CD14-positive monocyte (primary cell): Measurements from ENCODE around the gene KRTAP9-4. TPM values are rescaled to one million over a fixed set of nuclear protein-coding genes. Genes with fewer than 3 reads are reported as not detected.
"Not testable (repeated sequence)": the region's sequence is repeated elsewhere in the genome, so short reads cannot be mapped to it uniquely, and the experiment has no call there.

Experiments
- DNase-seq, 3 donors: peaks; one replicate each; pipeline ENCODE4 v3.0.0-alpha.2; 2011 to 2022
- H2AFZ ChIP-seq: 2 replicates; pipeline ENCODE4 v1.6.0; 2012; ENCODE audit warnings: mild to moderate bottlenecking, low read depth, low read length, inconsistent platforms; ENCODE audit not compliant: insufficient read depth, poor library complexity, severe bottlenecking
- H3K27ac ChIP-seq, 2 donors: 1 replicate in 1 of 2; 2 replicates in 1 of 2; pipeline ENCODE4 v1.5.1; 2012 to 2013; ENCODE audit warnings: low read length in 2 of 2, control low read depth in 1 of 2, inconsistent platforms in 1 of 2, low read depth in 1 of 2, mild to moderate bottlenecking in 1 of 2
- H3K27me3 ChIP-seq, 2 donors: one replicate each; pipeline versions ENCODE4 v1.6.0 to v1.6.1; 2011 to 2013; ENCODE audit warnings: low read length in 2 of 2; ENCODE audit not compliant: control insufficient read depth in 2 of 2, insufficient read depth in 2 of 2
- H3K36me3 ChIP-seq, 2 donors: replicated peaks in 1 of 2; 1 replicate in 1 of 2; 2 replicates in 1 of 2; pipeline versions ENCODE4 v1.5.1 to v1.6.1; 2012 to 2013; ENCODE audit warnings: low read length in 2 of 2, control low read depth in 1 of 2, inconsistent platforms in 1 of 2, mild to moderate bottlenecking in 1 of 2; ENCODE audit not compliant: insufficient read depth in 2 of 2, control insufficient read depth in 1 of 2
- H3K4me1 ChIP-seq, 2 donors: 1 replicate in 1 of 2; 2 replicates in 1 of 2; pipeline versions ENCODE4 v1.5.1 to v1.6.1; 2012 to 2013; ENCODE audit warnings: low read length in 2 of 2, control low read depth in 1 of 2, inconsistent platforms in 1 of 2, mild to moderate bottlenecking in 1 of 2, moderate library complexity in 1 of 2; ENCODE audit not compliant: insufficient read depth in 2 of 2, control insufficient read depth in 1 of 2
- H3K4me2 ChIP-seq: replicated peaks from 2 replicates; pipeline ENCODE3; 2012; ENCODE audit warnings: low read length, moderate library complexity, mild to moderate bottlenecking; ENCODE audit not compliant: poor library complexity, severe bottlenecking; ENCODE audit errors: extremely low read depth
- H3K4me3 ChIP-seq, 3 experiments: fragments of 200-600 bp in 1 of 3; sonication (generic) in 1 of 3; replicated peaks in 1 of 3; 1 replicate in 2 of 3; 2 replicates in 1 of 3; pipeline ENCODE4 v1.5.1; 2011 to 2013; ENCODE audit warnings: low read length in 3 of 3, mild to moderate bottlenecking in 3 of 3, control low read depth in 2 of 3, low read depth in 2 of 3, inconsistent platforms in 1 of 3, moderate library complexity in 1 of 3
- H3K79me2 ChIP-seq: 2 replicates; pipeline ENCODE4 v1.6.0; 2012; ENCODE audit warnings: mild to moderate bottlenecking, control low read depth, inconsistent platforms, low read length, moderate library complexity; ENCODE audit not compliant: insufficient read depth
- H3K9ac ChIP-seq: 2 replicates; pipeline ENCODE4 v1.6.0; 2017; ENCODE audit warnings: low read length, mild to moderate bottlenecking; ENCODE audit not compliant: insufficient read depth, poor library complexity, severe bottlenecking
- H3K9me3 ChIP-seq, 2 donors: replicated peaks in 1 of 2; 1 replicate in 1 of 2; 2 replicates in 1 of 2; pipeline versions ENCODE4 v1.5.1 to v1.6.1; 2012 to 2013; ENCODE audit warnings: low read length in 2 of 2, control low read depth in 1 of 2; ENCODE audit not compliant: control insufficient read depth in 1 of 2, insufficient read depth in 1 of 2
- H4K20me1 ChIP-seq: 2 replicates; pipeline ENCODE4 v1.6.0; 2012; ENCODE audit warnings: mild to moderate bottlenecking, low read length, control low read depth, moderate library complexity; ENCODE audit not compliant: insufficient read depth
- H3K27ac Mint-ChIP-seq, 7 donors: one replicate each; pipeline ENCODE4 v1.8.0; 2020; ENCODE audit warnings: mild to moderate bottlenecking in 7 of 7, mixed read lengths in 7 of 7, moderate library complexity in 6 of 7, inconsistent platforms in 2 of 7
- H3K27me3 Mint-ChIP-seq, 3 donors: one replicate each; pipeline ENCODE4 v1.8.0; 2021 to 2022; ENCODE audit warnings: low read depth in 3 of 3, mild to moderate bottlenecking in 3 of 3, mixed read lengths in 3 of 3, moderate library complexity in 3 of 3, inconsistent platforms in 1 of 3
- H3K36me3 Mint-ChIP-seq, 2 donors: one replicate each; pipeline ENCODE4 v1.8.0; 2020; ENCODE audit warnings: mixed read lengths in 2 of 2, inconsistent platforms in 1 of 2, mild to moderate bottlenecking in 1 of 2
- H3K4me1 Mint-ChIP-seq: one replicate; pipeline ENCODE4 v1.8.0; 2020; ENCODE audit warnings: mild to moderate bottlenecking, mixed read lengths
- H3K4me3 Mint-ChIP-seq, 2 donors: one replicate each; pipeline ENCODE4 v1.8.0; 2020; ENCODE audit warnings: mild to moderate bottlenecking in 2 of 2, mixed read lengths in 2 of 2, moderate library complexity in 1 of 2
- H3K9me3 Mint-ChIP-seq, 7 donors: one replicate each; pipeline ENCODE4 v1.8.0; 2020 to 2022; ENCODE audit warnings: mixed read lengths in 7 of 7, mild to moderate bottlenecking in 6 of 7, moderate library complexity in 6 of 7, inconsistent platforms in 2 of 7
- CTCF ChIP-seq: fragments of 200-600 bp; IDR thresholded peaks from one replicate; pipeline ENCODE4 v1.8.0; 2022; ENCODE audit warnings: antibody characterized with exemption, mild to moderate bottlenecking
- WGBS: methylation state at CpG from one replicate; pipeline ENCODE4 v1.1.5; 2013; ENCODE audit warnings: missing lambda C conversion rate; ENCODE audit not compliant: insufficient coverage; 5-methylcytosine and 5-hydroxymethylcytosine counted together
- intact Hi-C, 2 donors: fragments of 100-400 bp; cut with micrococcal nuclease; formaldehyde crosslinking; loops; one replicate each; pipeline versions ENCODE4 v1.15.0 to v1.15.1; 2023
- polyA plus RNA-seq, 3 donors: library from polyadenylated mRNA; depleted of rRNA in 1 of 3; unstranded in 2 of 3; stranded (reverse) in 1 of 3; fragments of 300-500 nt in 2 of 3; fragments of >200 nt in 1 of 3; fragmentation: Illumina TruSeq in 2 of 3; gene quantifications; 1 replicate in 2 of 3; 2 replicates in 1 of 3; pipeline ENCODE4 v1.2.3, GENCODE V29; 2012 to 2021

The KRTAP9-4 gene
- polyA plus RNA-seq, 3 donors = not detected

- H3K27ac ChIP-seq = no peak overlapping the region
- peaks cover 0 to 3% of the 10 kb centered on the region in 2 donors for H3K27me3 ChIP-seq
- Mint-ChIP-seq H3K4me3 (no peak overlapping the region), H3K36me3 (no peaks in the 10 kb centered on the region), H3K9me3 (peaks cover 0 to 3% (median 0%) of the 10 kb centered on the region in 7 donors), H3K27ac (no peak overlapping the region), H3K4me1 (no peaks in the 10 kb centered on the region), H3K27me3 (peaks cover 3 to 20% (median 4%) of the 10 kb centered on the region in 3 donors)
- no peak for DNase-seq
- H3K4me3 ChIP-seq = no peak overlapping the region
- H3K4me1 ChIP-seq = no peaks in the 10 kb centered on the region
- no peak overlapping the region for H2AFZ ChIP-seq
- H3K9ac ChIP-seq = no peak overlapping the region
- no peaks in the 10 kb centered on the region for H4K20me1 ChIP-seq
- H3K36me3 ChIP-seq = no peaks in the 10 kb centered on the region
- no peaks in the 10 kb centered on the region for H3K9me3 ChIP-seq
- TF ChIP-seq CTCF = no peak
- no peak overlapping the region for H3K4me2 ChIP-seq
- intact Hi-C loops = no loop called here
- no peaks in the 10 kb centered on the region for H3K79me2 ChIP-seq
These were observed 19.4 kb upstream of the KRTAP9-4 start for GRCh38 chr17:41230094-41230493.

GRCh38 chr17:41231731-41232130 is 17.8 kb upstream of the KRTAP9-4 start:
- Mint-ChIP-seq H3K4me1 (no peaks in the 10 kb centered on the region), H3K4me3 (peak overlapping the region in 1 of 2 donors; percentile 5), H3K36me3 (no peaks in the 10 kb centered on the region), H3K27ac (no peak overlapping the region), H3K9me3 (peaks cover 0 to 4% (median 0%) of the 10 kb centered on the region in 7 donors), H3K27me3 (peaks cover 4 to 20% (median 8%) of the 10 kb centered on the region in 3 donors)
- no peak for DNase-seq
- H3K9me3 ChIP-seq = no peaks in the 10 kb centered on the region
- H3K9ac ChIP-seq = no peak overlapping the region
- H3K27me3 ChIP-seq = peaks cover 0 to 3% of the 10 kb centered on the region in 2 donors
- no peaks in the 10 kb centered on the region for H3K79me2 ChIP-seq
- H3K4me3 ChIP-seq = no peak overlapping the region
- no peak overlapping the region for H2AFZ ChIP-seq
- no peaks in the 10 kb centered on the region for H4K20me1 ChIP-seq
- no peaks in the 10 kb centered on the region for H3K4me1 ChIP-seq
- no peaks in the 10 kb centered on the region for H3K36me3 ChIP-seq
- no peak overlapping the region for H3K4me2 ChIP-seq
- no peak overlapping the region for H3K27ac ChIP-seq
- intact Hi-C loops = no loop called here
- no peak for TF ChIP-seq CTCF
- 90% methylated on average over 2 of the region's 6 CpGs for WGBS

- H3K36me3 Mint-ChIP-seq, H3K4me1 Mint-ChIP-seq, intact Hi-C loops, H3K4me1 ChIP-seq, H3K27ac Mint-ChIP-seq, H3K27me3 ChIP-seq, DNase-seq, H4K20me1 ChIP-seq, H3K4me3 ChIP-seq, H3K27ac ChIP-seq, H2AFZ ChIP-seq, H3K4me2 ChIP-seq, H3K9me3 Mint-ChIP-seq, H3K79me2 ChIP-seq, H3K36me3 ChIP-seq, H3K9ac ChIP-seq, H3K9me3 ChIP-seq: not testable (repeated sequence)
- H3K27me3 Mint-ChIP-seq = peaks cover 7 to 20% (median 8%) of the 10 kb centered on the region in 3 donors
- H3K4me3 Mint-ChIP-seq = peak within 1 kb of the TSS in 1 of 2 donors; percentile 5
- WGBS = 70% methylated on average over 1 of the region's 1 CpG
These were observed 16.9 kb upstream of the KRTAP9-4 start, which contains the start of gene KRTAP9-3 for GRCh38 chr17:41232399-41233105. KRTAP9-3 (plus strand) TSS chr17:41232449; CDS start chr17:41232502, 53 bp downstream.
